Fibroblast of upper back skin (primary cell): ENCODE results near the gene YIPF1.
A peak's percentile ranks its signal among the peaks of the same experiment; 100 is the strongest.
"Not testable (repeated sequence)": the region's sequence is repeated elsewhere in the genome, so short reads cannot be mapped to it uniquely, and the experiment has no call there.

ENCODE experiments used
- DNase-seq: peaks from one replicate; pipeline ENCODE4 v3.0.0-alpha.2; 2013

Gene YIPF1

DNA sequence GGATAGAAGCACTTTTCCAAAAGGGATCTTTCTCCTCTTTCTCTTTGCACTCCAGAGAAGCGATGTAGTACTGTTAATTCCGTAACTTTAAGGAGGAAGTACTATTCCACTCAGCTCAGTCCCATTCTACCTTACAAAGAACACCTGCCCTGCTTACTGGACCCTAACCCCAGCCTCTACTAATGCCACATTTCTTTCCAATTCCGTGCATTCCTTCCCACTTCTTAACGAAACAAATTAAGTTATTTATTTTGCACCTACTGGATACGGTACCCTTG lies 52.0 kb downstream of the YIPF1 start:
- DNase-seq, result no peak

DNA sequence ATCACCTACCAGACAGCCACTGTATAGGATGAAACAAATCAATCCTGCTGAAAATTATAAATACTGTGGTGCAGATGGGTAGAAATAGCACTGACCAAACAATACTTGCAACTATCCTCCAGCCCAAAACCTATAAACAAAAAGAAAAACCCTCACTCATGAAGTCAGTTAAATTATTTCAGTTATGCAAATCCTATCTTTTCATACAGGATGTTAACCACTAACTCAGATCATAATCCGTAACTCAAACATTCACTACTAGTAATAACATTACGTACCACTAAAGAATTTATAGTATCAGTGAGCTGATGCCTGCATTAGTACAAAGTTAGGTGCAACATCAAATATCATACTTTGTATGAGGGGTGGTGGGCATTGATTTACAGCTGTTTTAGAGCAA lies 54.1 kb downstream of the YIPF1 start:
- DNase-seq, result peak; percentile 5

DNA sequence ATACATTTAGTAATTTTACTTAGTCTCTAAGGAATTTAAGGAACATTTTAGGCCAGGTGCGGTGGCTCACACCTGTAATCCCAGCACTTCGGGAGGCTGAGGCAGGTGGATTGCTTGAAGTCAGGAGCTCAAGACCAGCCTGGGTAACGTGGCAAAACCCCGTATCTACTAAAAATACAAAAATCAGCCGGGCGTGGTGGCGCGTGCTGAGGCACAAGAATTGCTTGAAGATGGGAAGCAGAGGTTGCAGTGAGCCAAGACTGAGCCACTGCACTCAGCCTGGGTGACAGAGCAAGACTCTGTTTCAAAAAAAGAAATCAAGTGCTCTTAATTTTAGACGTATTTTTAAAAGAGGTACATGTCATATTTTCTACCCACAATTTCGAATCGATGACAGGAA lies 54.8 kb downstream of the YIPF1 start:
- no peak for DNase-seq

DNA sequence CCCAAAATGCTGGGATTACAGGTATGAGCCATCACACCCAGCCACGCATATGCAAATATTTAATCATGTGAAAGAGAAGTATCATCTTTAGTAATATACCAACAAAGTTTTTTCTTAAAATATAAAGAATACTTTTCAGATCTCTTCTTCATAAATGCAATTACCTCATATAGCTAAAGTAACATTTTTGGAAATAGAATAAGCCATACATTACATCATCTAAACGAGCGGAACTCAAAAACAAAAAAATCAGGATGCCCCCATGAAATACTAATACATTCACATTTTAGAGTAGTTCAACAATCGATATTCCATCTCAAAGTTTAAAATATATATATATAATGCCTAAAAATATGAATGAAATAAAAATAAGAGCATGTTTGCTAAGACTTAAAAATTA lies 56.2 kb downstream of the YIPF1 start:
- no peak for DNase-seq

GRCh38 chr1:53826367-53826766 lies 63.2 kb downstream of the YIPF1 start:
- DNase-seq, result peak; percentile 9

DNA sequence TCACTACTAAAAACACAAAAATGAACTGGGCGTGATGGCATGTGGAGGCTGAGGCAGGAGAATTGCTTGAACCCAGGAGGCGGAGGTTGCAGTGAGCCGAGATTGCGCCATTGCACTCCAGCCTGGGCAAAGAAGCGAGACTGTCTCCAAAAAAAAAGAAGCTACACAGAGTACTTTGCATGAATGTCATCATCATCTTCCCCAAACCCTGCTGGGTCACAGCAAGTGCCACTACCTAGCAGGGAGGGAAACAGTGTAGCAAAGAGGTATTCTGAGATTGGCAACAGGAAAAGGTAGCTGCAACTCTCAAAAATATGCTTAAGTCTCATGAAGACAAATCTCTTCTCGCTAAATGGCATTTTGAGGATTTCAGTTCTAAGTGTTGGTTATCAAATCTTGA lies 64.3 kb downstream of the YIPF1 start:
- DNase-seq, result no peak

GRCh38 chr1:53822931-53823330 lies 66.7 kb downstream of the YIPF1 start:
- DNase-seq, result no peak

- no peak for DNase-seq
Measured at GRCh38 chr1:53821380-53821779, 68.2 kb downstream of the YIPF1 start.

GRCh38 chr1:53819387-53819786 lies 70.2 kb downstream of the YIPF1 start:
- DNase-seq, result no peak

- DNase-seq, result not testable (repeated sequence)
Measured at GRCh38 chr1:53816584-53816983, 73.0 kb downstream of the YIPF1 start.

DNA sequence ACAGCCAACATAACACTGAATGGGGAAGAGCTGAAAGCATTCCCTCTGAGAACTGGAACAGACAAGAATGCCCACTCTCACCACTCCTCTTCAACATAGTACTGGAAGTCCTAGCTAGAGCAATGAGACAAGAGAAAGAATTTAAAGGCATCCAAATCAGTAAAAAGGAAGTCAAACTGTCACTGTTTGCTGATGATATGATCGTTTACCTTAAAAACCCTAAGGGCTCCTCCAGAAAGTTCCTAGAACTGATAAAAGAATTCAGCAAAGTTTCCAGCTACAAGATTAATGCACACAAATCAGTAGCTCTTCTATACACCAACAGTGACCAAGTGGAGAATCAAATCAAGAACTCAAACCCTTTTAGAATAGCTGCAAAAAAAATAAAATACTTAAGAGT lies 74.1 kb downstream of the YIPF1 start:
- DNase-seq, result not testable (repeated sequence)

GRCh38 chr1:53811414-53811851 lies 78.2 kb downstream of the YIPF1 start:
- DNase-seq, result peak; percentile 14

GRCh38 chr1:53810497-53810896 lies 79.1 kb downstream of the YIPF1 start:
- DNase-seq, result no peak

DNA sequence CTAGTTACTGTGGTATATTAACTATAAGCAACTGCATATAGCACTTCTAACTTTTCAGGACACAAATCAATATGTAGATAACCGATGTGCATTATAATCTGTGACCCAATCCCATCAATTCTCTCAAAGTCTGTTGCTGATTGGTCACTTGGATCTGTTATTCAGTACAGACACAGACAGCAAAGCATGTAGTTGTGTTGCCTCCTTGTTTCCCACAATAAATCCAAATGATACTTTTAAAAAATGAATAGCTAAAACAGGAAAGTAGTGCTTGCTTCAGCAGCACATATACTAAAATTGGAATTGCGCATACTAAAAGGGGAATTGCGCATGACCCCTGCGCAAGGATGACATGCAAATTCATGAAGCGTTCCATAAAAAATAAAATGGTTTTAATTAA lies 79.6 kb downstream of the YIPF1 start:
- DNase-seq, result no peak

GRCh38 chr1:53807916-53808315 lies 81.7 kb downstream of the YIPF1 start:
- peak; percentile 31 for DNase-seq

DNA sequence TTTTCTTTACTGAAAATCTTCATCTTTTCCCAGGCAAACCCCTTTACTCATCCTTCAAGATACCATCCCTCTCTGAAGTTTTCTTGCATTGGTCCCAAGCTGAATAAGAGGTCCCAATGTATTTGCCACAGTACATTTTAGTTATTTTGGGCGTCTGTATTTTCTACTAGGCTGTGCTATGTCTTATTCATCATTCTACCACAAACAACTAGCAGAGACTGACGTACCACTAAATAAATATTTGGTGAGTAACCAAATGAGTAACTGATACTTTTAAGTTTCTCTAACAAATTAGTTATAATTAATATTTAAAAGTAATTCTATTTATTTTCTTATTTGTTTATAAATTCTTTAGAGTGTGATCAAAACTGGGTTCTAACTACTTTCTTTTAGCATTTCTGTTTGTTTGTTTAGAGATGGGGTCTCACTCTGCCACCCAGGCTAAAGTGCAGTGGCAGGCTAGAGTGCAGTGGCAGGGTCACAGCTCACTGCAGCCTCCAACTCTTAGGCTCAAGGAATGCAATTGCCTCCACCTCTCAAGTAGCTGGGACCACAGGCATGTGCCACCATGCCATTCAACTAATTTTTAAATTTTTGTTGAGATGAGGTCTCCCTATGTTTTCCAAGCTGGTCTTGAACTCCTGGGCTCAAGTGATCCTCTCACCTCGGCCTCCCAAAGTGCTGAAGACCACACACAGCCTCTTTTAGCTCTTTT lies 84.6 kb downstream of the YIPF1 start:
- no peak for DNase-seq

DNA sequence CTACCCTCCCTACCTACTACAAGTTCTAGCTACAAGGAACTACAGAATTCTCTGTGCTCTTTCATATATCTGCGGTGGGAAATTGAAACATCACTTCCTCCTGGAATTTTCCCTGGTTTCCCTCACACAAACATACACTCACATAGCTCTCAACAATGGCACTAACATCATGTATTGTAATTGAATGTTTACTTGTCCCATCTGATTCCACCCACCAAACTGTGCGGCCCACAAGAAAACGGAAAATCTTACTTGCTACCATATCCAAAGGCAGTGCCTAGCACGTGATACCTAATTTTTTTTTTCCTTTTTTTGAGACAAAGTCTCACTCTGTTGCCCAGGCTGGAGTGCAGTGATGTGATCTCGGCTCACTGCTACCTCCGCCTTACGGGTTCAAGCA lies 85.4 kb downstream of the YIPF1 start:
- DNase-seq, result no peak
